SHP77 (cell line): ENCODE measurements around the gene EXTL1.
A peak's percentile ranks its signal among the peaks of the same experiment; 100 is the strongest.
"Not testable (repeated sequence)": the region's sequence is repeated elsewhere in the genome, so short reads cannot be mapped to it uniquely, and the experiment has no call there.

Source experiments
- DNase-seq, 2 experiments: peaks; one replicate each; lab custom pipeline; 2025; lab: John Stamatoyannopoulos, UW

Gene EXTL1, protein sequence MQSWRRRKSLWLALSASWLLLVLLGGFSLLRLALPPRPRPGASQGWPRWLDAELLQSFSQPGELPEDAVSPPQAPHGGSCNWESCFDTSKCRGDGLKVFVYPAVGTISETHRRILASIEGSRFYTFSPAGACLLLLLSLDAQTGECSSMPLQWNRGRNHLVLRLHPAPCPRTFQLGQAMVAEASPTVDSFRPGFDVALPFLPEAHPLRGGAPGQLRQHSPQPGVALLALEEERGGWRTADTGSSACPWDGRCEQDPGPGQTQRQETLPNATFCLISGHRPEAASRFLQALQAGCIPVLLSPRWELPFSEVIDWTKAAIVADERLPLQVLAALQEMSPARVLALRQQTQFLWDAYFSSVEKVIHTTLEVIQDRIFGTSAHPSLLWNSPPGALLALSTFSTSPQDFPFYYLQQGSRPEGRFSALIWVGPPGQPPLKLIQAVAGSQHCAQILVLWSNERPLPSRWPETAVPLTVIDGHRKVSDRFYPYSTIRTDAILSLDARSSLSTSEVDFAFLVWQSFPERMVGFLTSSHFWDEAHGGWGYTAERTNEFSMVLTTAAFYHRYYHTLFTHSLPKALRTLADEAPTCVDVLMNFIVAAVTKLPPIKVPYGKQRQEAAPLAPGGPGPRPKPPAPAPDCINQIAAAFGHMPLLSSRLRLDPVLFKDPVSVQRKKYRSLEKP

GRCh38 chr1:26021647-26022403, at the start of gene EXTL1:
Gene EXTL1 (plus strand): TSS chr1:26021775. CDS start chr1:26022647, 872 bp downstream.
- DNase-seq = peak in 1 of 2 experiments; percentile 49

- no peak for DNase-seq
These were observed 49.8 kb upstream of the EXTL1 start for GRCh38 chr1:25971811-25972180.

- DNase-seq = no peak
These were observed 47.8 kb upstream of the EXTL1 start for GRCh38 chr1:25973610-25974321.

- DNase-seq = no peak
These were observed 43.8 kb upstream of the EXTL1 start for GRCh38 chr1:25977801-25978200.

- DNase-seq = no peak
These were observed 43.2 kb upstream of the EXTL1 start for GRCh38 chr1:25978403-25978802.

DNA sequence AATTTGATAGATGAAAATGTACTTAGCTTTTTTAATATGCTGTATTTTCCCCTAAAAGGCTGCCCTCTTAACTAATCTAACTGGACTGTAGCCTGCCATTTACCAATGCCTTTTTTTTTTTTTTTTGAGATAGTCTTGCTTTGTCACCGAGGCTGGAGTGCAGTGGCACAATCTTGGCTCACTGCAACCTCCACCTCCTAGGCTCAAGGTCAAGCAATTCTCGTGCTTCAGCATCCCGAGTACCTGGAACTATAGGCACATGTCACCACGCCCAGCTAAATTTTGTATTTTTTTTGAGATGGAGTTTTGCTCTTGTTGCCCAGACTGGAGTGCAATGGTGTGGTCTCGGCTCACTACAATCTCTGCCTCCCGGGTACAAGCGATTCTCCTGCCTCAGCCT, 42.4 kb upstream of the EXTL1 start:
- no peak for DNase-seq

GRCh38 chr1:25985171-25985570, 36.4 kb upstream of the EXTL1 start:
- DNase-seq = no peak

- DNase-seq = no peak
These were observed 35.9 kb upstream of the EXTL1 start for GRCh38 chr1:25985670-25986069.

DNA sequence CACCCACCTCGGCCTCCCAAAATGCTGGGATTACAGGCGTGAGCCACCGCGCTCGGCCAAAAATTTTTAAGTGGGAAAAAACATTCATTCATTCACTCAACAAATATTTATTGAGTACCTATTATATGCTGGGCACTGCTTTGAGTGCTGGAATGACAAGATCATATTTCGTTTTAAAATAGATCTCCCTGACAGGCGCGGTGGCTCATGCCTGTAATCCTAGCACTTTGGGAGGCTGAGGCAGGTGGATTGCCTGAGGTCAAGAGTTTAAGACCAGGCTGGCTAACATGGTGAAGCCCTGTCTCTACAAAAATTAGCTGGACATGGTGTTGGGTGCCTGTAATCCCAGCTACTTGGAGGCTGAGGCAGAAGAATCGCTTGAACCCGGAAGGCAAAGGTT, 34.8 kb upstream of the EXTL1 start:
- DNase-seq = not testable (repeated sequence)

GRCh38 chr1:25987951-25988350, 33.6 kb upstream of the EXTL1 start:
- no peak for DNase-seq

GRCh38 chr1:25989440-25990234, 31.9 kb upstream of the EXTL1 start:
- DNase-seq = no peak

GRCh38 chr1:25990251-25990650, 31.3 kb upstream of the EXTL1 start:
- no peak for DNase-seq

GRCh38 chr1:25990702-25991395, 30.7 kb upstream of the EXTL1 start:
- DNase-seq = no peak

GRCh38 chr1:25991937-25992688, 29.5 kb upstream of the EXTL1 start:
- DNase-seq = no peak

DNA sequence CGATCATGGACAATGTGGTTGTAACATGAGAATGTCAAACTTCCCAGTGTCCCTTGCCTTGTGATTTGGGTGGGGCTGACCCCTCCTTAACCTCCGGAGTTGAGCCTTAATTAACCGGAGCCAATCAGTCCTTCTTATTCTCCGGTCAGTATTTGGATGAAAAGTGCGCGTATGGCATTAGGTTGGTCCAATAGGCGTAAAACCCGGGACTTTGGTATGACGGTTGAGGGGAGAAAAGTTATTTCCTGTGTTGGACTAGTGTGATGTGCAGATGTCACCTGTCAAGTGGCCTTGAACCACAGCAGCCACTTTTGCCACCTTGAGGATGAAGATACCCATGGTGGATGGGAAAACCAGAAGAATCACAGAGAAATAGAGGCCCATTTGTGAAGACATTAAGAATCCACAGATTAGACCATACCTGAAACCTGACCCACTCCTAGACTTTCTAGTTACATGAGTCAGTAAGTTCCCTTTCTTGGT, 28.8 kb upstream of the EXTL1 start:
- DNase-seq = no peak

DNA sequence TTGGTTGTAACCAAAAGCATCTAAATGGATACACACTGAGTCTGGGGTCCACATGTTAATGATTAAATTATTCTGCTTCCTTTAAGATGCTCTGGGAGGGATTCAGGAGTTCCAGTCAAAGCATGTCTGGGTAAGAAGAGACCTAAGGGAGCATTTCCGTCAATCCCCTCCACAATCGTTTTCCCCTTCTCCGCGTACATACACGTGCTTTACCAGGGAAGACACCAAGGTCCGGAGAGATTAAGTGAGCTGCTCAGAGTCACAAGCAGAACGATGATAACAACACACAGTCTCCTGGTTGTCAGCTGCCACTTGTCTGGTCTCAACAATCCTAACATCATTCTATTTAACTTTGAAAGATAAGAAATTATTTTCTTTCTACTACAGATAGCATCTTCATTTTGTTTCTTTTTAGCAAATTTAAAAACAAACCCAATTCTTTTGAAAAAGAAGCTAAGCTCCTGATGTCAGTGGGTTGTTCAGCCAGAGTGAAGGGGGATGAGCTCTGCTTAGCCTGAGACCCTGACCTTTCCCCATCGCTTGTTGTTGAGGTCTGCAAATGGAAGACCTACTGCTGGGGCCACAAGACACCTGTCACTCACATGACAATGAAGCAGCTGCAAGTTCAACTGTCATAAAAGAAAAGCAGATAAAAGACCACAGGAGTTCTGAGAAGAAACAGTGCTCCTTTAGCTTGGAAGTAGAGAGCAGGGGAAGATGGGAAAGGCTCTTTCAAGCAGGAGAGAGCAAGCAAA, 28.2 kb upstream of the EXTL1 start:
- DNase-seq = no peak

GRCh38 chr1:25994402-25995150, 27.0 kb upstream of the EXTL1 start:
- no peak for DNase-seq
